Lower lobe of right lung (tissue), 2 donors: ENCODE measurements around the gene SPINK8. TPM values are rescaled to one million over a fixed set of nuclear protein-coding genes. Genes with fewer than 3 reads are reported as not detected.
"Not testable (repeated sequence)": the region's sequence is repeated elsewhere in the genome, so short reads cannot be mapped to it uniquely, and the experiment has no call there.

Source experiments
- ATAC-seq, 2 donors: fragments of 200-7000 bp; cut with Tn5 transposase; one replicate each; pipeline ENCODE4 v1.9.1; 2020 to 2022; ENCODE audit warnings: mild to moderate bottlenecking in 2 of 2, moderate library complexity in 2 of 2
- DNase-seq: peaks from one replicate; pipeline ENCODE4 v3.0.0-alpha.2; 2020
- H3K27ac ChIP-seq: fragments of 200-600 bp; one replicate; pipeline ENCODE4 v1.8.0; 2022
- H3K27me3 ChIP-seq: fragments of 200-600 bp; one replicate; pipeline ENCODE4 v1.8.0; 2022; ENCODE audit warnings: low read depth
- H3K36me3 ChIP-seq: fragments of 200-600 bp; one replicate; pipeline ENCODE4 v1.8.0; 2022; ENCODE audit warnings: mild to moderate bottlenecking
- H3K4me1 ChIP-seq: fragments of 200-600 bp; one replicate; pipeline ENCODE4 v1.8.0; 2022
- H3K4me3 ChIP-seq: fragments of 200-600 bp; one replicate; pipeline ENCODE4 v1.8.0; 2022; ENCODE audit warnings: mild to moderate bottlenecking
- H3K9me3 ChIP-seq: fragments of 200-600 bp; one replicate; pipeline ENCODE4 v1.8.0; 2022
- CTCF ChIP-seq: fragments of 200-600 bp; IDR thresholded peaks from one replicate; pipeline ENCODE4 v1.8.0; 2022; ENCODE audit warnings: antibody characterized with exemption, mild to moderate bottlenecking
- intact Hi-C: fragments of 100-400 bp; cut with DNase I; formaldehyde crosslinking; loops from one replicate; pipeline ENCODE4 v1.11.0; 2022
- total RNA-seq: library from RNA; stranded (reverse); fragmentation: NEBNext Ultra II Directional; extraction: Animal tissue kit (Norgen Biotek cat#: 25700); gene quantifications from one replicate; pipeline ENCODE4 v1.2.1, GENCODE V29; 2021
- donor health status: DM: no; HTN: yes; CAD: no; lungs with severe emphysema.

Gene SPINK8
- total RNA-seq, 1 donor from 2014 or later, result not detected

- no peaks in the 10 kb centered on the region for H3K4me1 ChIP-seq
- H3K27me3 ChIP-seq, result no peaks in the 10 kb centered on the region
- DNase-seq (no peak), ATAC-seq (no peak)
- no peaks in the 10 kb centered on the region for H3K9me3 ChIP-seq
- H3K27ac ChIP-seq, result no peak overlapping the region
- intact Hi-C loops, result no loop called here
- H3K36me3 ChIP-seq, result no peaks in the 10 kb centered on the region
- no peak for TF ChIP-seq CTCF
- H3K4me3 ChIP-seq, result no peak overlapping the region
Measured at GRCh38 chr3:48338635-48339034, 5.2 kb upstream of the SPINK8 start.

GRCh38 chr3:48337536-48337935, 4.1 kb upstream of the SPINK8 start:
- DNase-seq, ATAC-seq, H3K27ac ChIP-seq, H3K4me1 ChIP-seq, H3K27me3 ChIP-seq, intact Hi-C loops, H3K4me3 ChIP-seq, H3K9me3 ChIP-seq, H3K36me3 ChIP-seq: not testable (repeated sequence)

- H3K4me3 ChIP-seq, intact Hi-C loops, H3K27ac ChIP-seq, H3K9me3 ChIP-seq, ATAC-seq, H3K36me3 ChIP-seq, H3K4me1 ChIP-seq, H3K27me3 ChIP-seq: not testable (repeated sequence)
- DNase-seq, result peak; percentile 49
Measured at GRCh38 chr3:48335286-48335685, 1.8 kb upstream of the SPINK8 start.

GRCh38 chr3:48334605-48335004, 1.1 kb upstream of the SPINK8 start:
- Histone ChIP-seq H3K36me3 (no peaks in the 10 kb centered on the region), H3K27me3 (no peaks in the 10 kb centered on the region), H3K27ac (no peak overlapping the region), H3K4me3 (no peak overlapping the region), H3K4me1 (no peaks in the 10 kb centered on the region), H3K9me3 (no peaks in the 10 kb centered on the region)
- ATAC-seq (no peak), DNase-seq (no peak)
- intact Hi-C loops, result no loop called here
- TF ChIP-seq CTCF, result no peak

GRCh38 chr3:48331706-48332435, 1.6 kb downstream of the SPINK8 start:
- H3K9me3 ChIP-seq, H3K36me3 ChIP-seq, H3K27ac ChIP-seq, H3K4me3 ChIP-seq, H3K4me1 ChIP-seq, ATAC-seq, intact Hi-C loops, DNase-seq, H3K27me3 ChIP-seq: not testable (repeated sequence)

GRCh38 chr3:48320996-48321395, 12.5 kb downstream of the SPINK8 start:
- Histone ChIP-seq H3K4me1 (no peaks in the 10 kb centered on the region), H3K27me3 (no peaks in the 10 kb centered on the region), H3K9me3 (no peaks in the 10 kb centered on the region), H3K4me3 (no peak overlapping the region), H3K36me3 (no peaks in the 10 kb centered on the region), H3K27ac (no peak overlapping the region)
- no peak for TF ChIP-seq CTCF
- intact Hi-C loops, result no loop called here
- no peak for DNase-seq
- ATAC-seq, result no peak

GRCh38 chr3:48318713-48319468, 14.6 kb downstream of the SPINK8 start:
- Histone ChIP-seq H3K9me3 (peaks cover 15% of the 10 kb centered on the region), H3K27me3 (no peaks in the 10 kb centered on the region), H3K4me1 (no peaks in the 10 kb centered on the region), H3K27ac (no peak overlapping the region), H3K36me3 (no peaks in the 10 kb centered on the region), H3K4me3 (no peak overlapping the region)
- no peak for DNase-seq
- no peak for TF ChIP-seq CTCF
- intact Hi-C loops, result no loop called here
- peak; percentile 42 to 78 for ATAC-seq
